SKM-1 (cell line): ENCODE results near the gene PTTG1IP.
"Not testable (repeated sequence)": the region's sequence is repeated elsewhere in the genome, so short reads cannot be mapped to it uniquely, and the experiment has no call there.

Experiments
- DNase-seq: peaks from one replicate; lab custom pipeline; 2025; ENCODE audit not compliant: unreplicated experiment; lab: John Stamatoyannopoulos, UW

Gene PTTG1IP

DNA sequence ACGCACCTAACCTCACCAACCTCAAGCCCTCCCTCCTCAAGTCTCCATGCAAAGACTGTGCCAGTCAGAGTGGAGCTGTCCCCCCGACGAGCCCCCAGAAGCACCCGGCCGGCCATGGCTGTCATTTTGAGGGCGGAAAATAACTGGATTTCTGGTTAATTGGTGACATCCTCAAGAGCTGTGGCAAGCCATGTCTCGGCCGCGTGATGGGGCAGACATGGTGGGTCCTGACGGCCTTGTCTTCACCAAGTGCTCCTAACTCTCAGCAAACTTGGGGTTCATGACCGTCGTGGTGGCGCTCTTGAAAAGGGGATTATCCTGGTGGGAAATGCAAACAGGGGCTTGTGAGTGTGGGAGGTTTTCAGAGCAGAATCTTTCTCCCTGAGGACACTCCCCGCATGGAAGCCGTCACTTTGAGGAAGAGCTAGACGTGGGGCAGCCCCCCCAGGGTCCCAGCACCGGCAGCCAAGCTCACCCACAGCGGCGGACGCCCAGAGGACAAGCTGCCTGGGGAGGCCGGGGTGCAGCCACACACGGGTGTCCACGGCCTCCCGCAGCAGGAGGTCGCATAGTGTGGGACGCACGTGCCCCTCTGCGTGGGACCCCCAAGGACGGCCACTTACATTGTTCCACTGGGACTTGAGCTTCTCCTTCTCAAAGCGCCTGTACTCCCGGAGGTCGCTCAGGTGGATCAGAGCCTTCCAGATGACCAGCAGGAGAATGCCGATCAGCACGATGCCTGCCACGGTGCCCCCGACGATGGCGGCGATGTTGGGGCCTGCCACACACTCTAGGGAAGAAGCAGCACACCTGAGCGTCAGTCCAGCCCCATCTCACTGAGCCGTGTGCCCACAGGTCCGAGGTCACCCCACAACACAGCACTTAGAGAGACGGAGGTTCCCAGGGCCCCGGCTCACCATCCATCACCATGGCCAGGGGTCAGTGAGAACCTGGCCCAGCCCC, 12.9 kb upstream of the PTTG1IP start:
- DNase-seq: no peak

DNA sequence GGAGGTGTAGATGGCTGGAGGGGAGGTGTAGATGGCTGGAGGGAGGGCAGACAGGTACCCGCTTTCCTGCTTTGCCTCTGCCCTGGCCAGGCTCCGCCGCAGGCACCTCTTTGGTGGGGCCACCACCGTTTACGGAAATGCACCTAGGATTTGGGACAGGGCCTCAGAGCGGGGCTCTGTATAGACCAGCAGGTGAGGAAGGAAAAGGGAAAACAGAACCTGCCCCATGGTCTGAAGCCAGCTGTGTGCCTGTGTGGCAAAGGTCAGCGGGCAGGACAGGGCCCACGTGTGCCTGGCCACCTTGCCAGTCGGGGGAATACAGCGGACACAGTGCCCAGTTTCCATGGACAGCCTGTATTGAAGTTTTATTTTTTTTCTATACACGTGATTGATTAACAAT, 12.1 kb upstream of the PTTG1IP start:
- no peak for DNase-seq

- no peak for DNase-seq
Observed at GRCh38 chr21:44884097-44884496, 10.6 kb upstream of the PTTG1IP start.

DNA sequence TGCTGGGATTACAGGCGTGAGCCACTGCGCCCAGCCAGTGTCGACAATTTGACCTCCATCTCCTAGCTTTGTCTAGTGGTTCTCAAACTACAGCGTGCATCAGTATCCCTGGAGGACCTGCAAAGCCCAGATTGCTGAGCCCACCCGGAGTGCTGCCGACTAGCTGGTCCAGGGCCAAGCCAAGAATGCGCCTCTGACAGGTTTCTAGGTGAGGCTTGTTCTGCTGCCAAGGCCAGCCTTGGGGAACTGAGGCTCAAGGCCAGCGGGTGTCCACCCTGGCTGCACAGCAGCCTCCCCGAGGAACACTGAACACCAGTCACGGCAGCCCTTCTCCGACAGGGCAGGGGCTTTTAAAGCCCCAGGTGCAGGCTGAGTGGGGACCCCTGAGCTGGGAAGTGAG, 9.8 kb upstream of the PTTG1IP start:
- DNase-seq: no peak

DNA sequence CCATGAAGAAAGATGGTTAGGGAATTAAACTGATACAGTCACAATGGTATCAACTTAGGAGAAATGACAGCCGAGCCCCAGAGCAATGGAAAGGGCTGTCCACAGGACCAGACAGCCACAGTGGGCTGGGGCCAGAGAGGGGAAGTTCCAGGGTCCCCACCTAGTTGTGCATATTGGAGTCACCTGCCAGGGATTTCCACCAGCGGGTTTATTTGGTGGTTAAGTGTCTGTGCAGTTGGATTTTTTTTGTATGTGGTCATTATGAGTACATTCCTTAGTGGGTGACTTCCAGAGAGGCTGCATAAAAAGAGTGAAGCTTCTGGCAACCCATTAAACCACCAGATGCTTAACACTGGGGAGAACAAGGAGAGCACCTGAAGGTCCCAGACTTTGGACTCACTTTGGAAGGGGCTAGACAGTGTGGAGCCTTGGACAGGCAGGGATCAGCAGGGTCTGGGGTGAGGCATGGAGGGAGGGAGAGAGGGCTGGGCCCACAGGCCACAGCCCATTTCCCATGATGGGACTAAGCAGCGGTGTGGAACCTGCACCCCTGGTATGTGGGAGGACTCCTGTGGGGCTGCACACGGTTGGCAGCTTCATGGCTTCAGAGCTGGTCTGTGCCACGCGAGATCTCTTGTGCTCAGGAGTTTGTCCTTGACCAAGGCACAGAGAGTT, 7.8 kb upstream of the PTTG1IP start:
- no peak for DNase-seq

GRCh38 chr21:44880405-44881197, 7.1 kb upstream of the PTTG1IP start:
- peak; percentile 94 for DNase-seq

DNA sequence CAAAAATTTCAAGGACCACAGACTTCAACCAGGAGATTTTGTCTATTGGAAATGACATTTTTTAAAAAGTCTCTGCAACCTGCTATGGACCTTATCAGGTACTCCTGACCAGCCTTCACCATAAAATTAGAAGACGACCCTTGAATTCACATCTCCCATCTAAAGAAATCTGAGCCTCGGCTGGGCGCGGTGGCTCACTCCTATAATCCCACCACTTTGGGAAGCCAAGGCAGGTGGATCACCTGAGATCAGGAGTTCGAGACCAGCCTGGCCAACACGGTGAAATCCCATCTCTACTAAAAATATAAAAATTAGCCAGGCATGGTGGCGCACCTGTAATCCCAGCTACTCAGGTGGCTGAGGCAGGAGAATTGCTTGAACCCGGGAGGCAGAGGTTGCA, 5.7 kb upstream of the PTTG1IP start:
- not testable (repeated sequence) for DNase-seq

GRCh38 chr21:44878053-44878982, 4.8 kb upstream of the PTTG1IP start:
- DNase-seq: peak; percentile 90

DNA sequence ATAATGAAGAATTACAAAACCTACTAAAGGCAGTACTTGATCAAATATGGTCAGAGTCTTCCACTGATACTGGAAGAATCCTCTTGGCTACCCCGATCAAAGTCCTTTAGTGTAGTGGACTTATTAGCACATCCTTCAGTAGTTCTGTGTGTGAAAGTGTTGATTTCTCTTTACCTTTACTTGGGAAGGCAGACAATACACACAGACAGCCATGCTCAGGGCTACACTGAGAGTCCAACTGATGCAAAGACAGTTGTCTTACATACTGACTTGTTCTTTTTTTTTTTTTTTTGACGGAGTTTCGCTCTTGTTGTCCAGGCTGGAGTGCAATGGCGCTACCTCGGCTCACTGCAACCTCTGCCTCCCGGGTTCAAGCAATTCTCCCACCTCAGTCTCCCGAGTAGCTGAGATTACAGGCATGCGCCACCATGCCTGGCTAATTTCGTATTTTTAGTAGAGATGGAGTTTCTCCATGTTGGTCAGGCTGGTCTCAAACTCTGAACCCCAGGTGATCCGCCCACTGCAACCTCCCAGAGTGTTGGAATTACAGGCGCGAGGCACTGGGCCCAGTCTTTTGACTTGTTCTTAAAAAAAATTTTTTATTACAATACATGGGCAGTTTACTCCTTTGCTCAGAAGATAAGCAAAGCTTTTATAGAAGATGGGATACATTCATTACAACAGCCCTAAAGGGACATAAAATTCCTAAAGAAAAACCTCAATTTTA, 3.5 kb upstream of the PTTG1IP start:
- no peak for DNase-seq

GRCh38 chr21:44875316-44875700, 1.8 kb upstream of the PTTG1IP start:
- DNase-seq: no peak

GRCh38 chr21:44874497-44875315, 1.2 kb upstream of the PTTG1IP start:
- peak; percentile 20 for DNase-seq

DNA sequence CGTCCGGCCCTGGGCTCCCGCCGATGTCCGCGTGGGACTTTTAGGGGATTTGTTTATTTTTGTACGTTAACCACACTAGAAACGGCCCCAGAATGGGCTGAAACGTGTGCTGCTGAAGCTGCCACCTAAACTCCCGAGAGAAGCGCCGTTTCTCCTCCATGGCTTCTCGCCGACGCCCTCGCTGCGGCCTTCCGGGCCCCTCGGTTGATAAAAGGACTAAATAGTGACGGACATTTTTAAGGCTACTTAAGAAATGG, 678 bp upstream of the PTTG1IP start:
- DNase-seq: no peak

DNA sequence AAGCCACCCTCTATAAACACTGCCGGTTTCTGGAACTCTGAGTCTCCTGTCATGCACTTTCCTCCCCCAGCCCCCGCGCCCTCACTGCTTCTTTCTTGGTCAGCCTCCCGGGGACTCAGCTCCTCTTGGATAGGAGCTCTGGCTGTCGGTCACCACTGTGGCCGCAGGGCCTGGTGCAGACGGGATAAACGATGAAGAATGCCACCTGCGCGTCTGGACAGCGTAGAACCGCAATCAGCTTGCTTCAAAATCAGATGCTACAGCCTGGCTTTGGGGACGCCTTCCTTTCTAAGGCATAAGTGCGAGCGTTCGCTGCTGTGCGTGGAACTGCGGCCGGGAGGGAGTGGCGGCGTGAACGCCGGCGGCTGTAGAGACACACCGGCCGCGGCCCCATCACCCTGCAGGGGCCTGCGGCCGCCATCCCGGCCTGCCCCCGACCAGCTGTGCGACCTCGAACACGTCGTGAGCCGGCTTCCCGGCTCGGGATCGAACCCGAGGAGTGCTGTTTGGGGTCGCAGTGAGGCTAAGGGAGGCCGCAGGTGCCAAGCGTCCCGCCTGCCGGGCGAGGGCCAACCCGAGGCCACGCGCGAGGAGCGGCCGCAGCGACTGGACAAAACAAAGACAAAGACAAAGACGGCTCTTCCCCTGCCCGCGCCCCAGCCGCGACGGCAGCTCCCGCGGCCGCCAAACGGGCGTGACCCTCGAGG, 688 bp downstream of the PTTG1IP start:
- no peak for DNase-seq

DNA sequence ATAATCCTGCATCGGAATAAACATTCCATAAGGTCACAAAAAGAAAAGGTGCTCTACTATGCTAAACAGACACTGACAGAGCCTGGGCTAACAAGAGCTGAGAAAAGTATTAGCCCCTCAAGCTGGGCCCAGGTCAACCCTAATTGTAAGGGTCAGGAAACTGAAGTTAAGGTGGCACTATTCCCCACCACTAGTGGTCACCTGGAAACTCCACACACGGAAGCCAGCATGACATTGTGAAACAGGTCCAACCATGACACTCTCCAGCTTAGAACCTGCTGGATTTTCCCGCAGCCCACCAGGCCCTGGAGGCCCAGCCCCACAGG, 1.2 kb downstream of the PTTG1IP start:
- no peak for DNase-seq

DNA sequence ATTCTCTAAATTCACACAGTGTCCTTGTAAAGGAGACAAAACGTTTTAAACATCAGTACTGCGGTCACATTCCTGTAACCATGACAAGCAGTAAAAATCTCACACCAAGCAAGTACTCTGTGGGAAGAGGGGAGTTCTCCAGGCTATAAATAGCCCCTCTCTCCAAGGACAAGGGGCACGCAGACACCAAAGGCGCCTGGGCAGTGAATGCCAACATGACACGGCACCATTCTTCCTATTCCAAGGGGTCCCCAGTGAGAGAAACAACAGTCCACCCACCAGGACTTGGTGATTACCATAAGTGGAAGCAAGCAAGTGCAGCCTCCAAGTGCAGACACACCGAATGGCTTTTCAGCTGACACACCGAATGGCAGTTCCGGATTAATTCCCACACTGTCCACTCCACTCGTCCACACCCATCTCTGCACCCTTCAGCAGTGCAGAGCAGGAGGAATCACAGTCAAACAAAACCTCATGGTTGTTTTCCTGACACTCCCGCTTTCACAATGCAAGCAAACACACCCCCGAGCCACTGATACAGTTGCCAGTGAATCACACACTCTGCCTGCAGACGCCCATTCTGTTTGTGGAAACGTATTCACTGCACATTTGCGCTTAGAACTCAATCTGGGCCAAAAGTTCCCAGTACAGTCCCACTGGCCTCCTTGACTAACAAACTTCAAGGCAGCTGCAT, 1.8 kb downstream of the PTTG1IP start:
- no peak for DNase-seq

GRCh38 chr21:44870748-44871495, 2.6 kb downstream of the PTTG1IP start:
- DNase-seq: no peak
